CD1c-positive myeloid dendritic cell (primary cell): Measurements from ENCODE around the gene AUTS2.

Experiments
- DNase-seq: peaks from one replicate; pipeline ENCODE4 v3.0.0-alpha.2; 2016; ENCODE audit errors: extremely low spot score

AUTS2 gene

GRCh38 chr7:69624435-69625230 is 26.4 kb downstream of the AUTS2 start:
- DNase-seq = no peak

GRCh38 chr7:69625238-69625637 is 27.0 kb downstream of the AUTS2 start:
- DNase-seq = no peak

GRCh38 chr7:69625798-69626197 is 27.5 kb downstream of the AUTS2 start:
- no peak for DNase-seq

GRCh38 chr7:69630292-69630691 is 32.0 kb downstream of the AUTS2 start:
- DNase-seq = no peak

- DNase-seq = no peak
Measured at GRCh38 chr7:69631131-69631530, 32.9 kb downstream of the AUTS2 start.

- no peak for DNase-seq
Measured at GRCh38 chr7:69632280-69632679, 34.0 kb downstream of the AUTS2 start.

GRCh38 chr7:69633122-69633831 is 35.0 kb downstream of the AUTS2 start:
- no peak for DNase-seq

- DNase-seq = no peak
Measured at GRCh38 chr7:69635555-69636185, 37.4 kb downstream of the AUTS2 start.

- DNase-seq = no peak
Measured at GRCh38 chr7:69638674-69639073, 40.4 kb downstream of the AUTS2 start.

- DNase-seq = no peak
Measured at GRCh38 chr7:69640216-69640615, 41.9 kb downstream of the AUTS2 start.

GRCh38 chr7:69640925-69641594 is 42.8 kb downstream of the AUTS2 start:
- no peak for DNase-seq

GRCh38 chr7:69643265-69643664 is 45.0 kb downstream of the AUTS2 start:
- DNase-seq = no peak

GRCh38 chr7:69643708-69644445 is 45.6 kb downstream of the AUTS2 start:
- no peak for DNase-seq

- DNase-seq = no peak
Measured at GRCh38 chr7:69645683-69646082, 47.4 kb downstream of the AUTS2 start.

GRCh38 chr7:69651101-69651590 is 52.9 kb downstream of the AUTS2 start:
- no peak for DNase-seq

- no peak for DNase-seq
Measured at GRCh38 chr7:69652947-69653701, 54.8 kb downstream of the AUTS2 start.

- no peak for DNase-seq
Measured at GRCh38 chr7:69653806-69654205, 55.5 kb downstream of the AUTS2 start.

GRCh38 chr7:69654381-69654780 is 56.1 kb downstream of the AUTS2 start:
- peak; percentile 13 for DNase-seq

GRCh38 chr7:69654849-69655707 is 56.8 kb downstream of the AUTS2 start:
- DNase-seq = no peak

GRCh38 chr7:69656077-69656476 is 57.8 kb downstream of the AUTS2 start:
- DNase-seq = no peak
